WERI-Rb-1 (cell line): Measurements from ENCODE around the gene TIMP3.

Experiments
- DNase-seq: peaks from one replicate; pipeline ENCODE4 v3.0.0-alpha.2; 2020
- H3K27ac ChIP-seq: fragments of 250-450 bp; sonication (Bioruptor Pico); 2 replicates; pipeline ENCODE4 v1.5.1; 2020; ENCODE audit warnings: mild to moderate bottlenecking, moderate library complexity
- H3K27me3 ChIP-seq: fragments of 250-450 bp; sonication (Bioruptor Pico); 2 replicates; pipeline ENCODE4 v1.5.1; 2021; ENCODE audit warnings: mild to moderate bottlenecking, low read depth, moderate library complexity; ENCODE audit not compliant: insufficient read depth, severe bottlenecking
- H3K36me3 ChIP-seq: fragments of 250-450 bp; sonication (Bioruptor Pico); 2 replicates; pipeline ENCODE4 v1.5.1; 2020; ENCODE audit warnings: mild to moderate bottlenecking, moderate library complexity
- H3K4me3 ChIP-seq: 2 replicates; pipeline ENCODE4 v1.5.1; 2011; ENCODE audit warnings: low read depth, mild to moderate bottlenecking, control low read depth, low read length
- H3K9me3 ChIP-seq: fragments of 250-450 bp; sonication (Bioruptor Pico); 2 replicates; pipeline ENCODE4 v1.5.1; 2021; ENCODE audit warnings: mild to moderate bottlenecking, moderate library complexity; ENCODE audit not compliant: severe bottlenecking
- CTCF ChIP-seq: IDR thresholded peaks from 2 replicates; pipeline ENCODE4 v1.5.1; 2011; ENCODE audit warnings: low read depth, mild to moderate bottlenecking, control low read depth, inconsistent platforms, low read length

The TIMP3 gene

GRCh38 chr22:32789797-32790620, 11.5 kb upstream of the TIMP3 start:
- Histone ChIP-seq H3K36me3 (no peaks in the 10 kb centered on the region), H3K9me3 (no peaks in the 10 kb centered on the region), H3K27me3 (no peaks in the 10 kb centered on the region), H3K27ac (no peak overlapping the region), H3K4me3 (no peak overlapping the region)
- DNase-seq, result no peak
- no peak for TF ChIP-seq CTCF

GRCh38 chr22:32791056-32791455, 10.4 kb upstream of the TIMP3 start:
- no peak for DNase-seq
- Histone ChIP-seq H3K27ac (no peak overlapping the region), H3K9me3 (no peaks in the 10 kb centered on the region), H3K27me3 (no peaks in the 10 kb centered on the region), H3K36me3 (no peaks in the 10 kb centered on the region), H3K4me3 (no peak overlapping the region)
- TF ChIP-seq CTCF, result no peak

- H3K4me3 ChIP-seq, result no peak overlapping the region
- no peak for DNase-seq
- H3K36me3 ChIP-seq, result no peaks in the 10 kb centered on the region
- H3K27ac ChIP-seq, result no peak overlapping the region
- no peaks in the 10 kb centered on the region for H3K9me3 ChIP-seq
- no peak for TF ChIP-seq CTCF
- H3K27me3 ChIP-seq, result no peaks in the 10 kb centered on the region
Measured at GRCh38 chr22:32791485-32791884, 10.0 kb upstream of the TIMP3 start.

GRCh38 chr22:32793589-32793988, 7.9 kb upstream of the TIMP3 start:
- no peaks in the 10 kb centered on the region for H3K36me3 ChIP-seq
- no peak overlapping the region for H3K4me3 ChIP-seq
- H3K27me3 ChIP-seq, result no peaks in the 10 kb centered on the region
- no peak overlapping the region for H3K27ac ChIP-seq
- no peak for DNase-seq
- no peaks in the 10 kb centered on the region for H3K9me3 ChIP-seq
- no peak for TF ChIP-seq CTCF

- peak; percentile 38 for TF ChIP-seq CTCF
- Histone ChIP-seq H3K27me3 (peaks cover 3% of the 10 kb centered on the region), H3K4me3 (no peak overlapping the region), H3K27ac (no peak overlapping the region), H3K9me3 (no peaks in the 10 kb centered on the region), H3K36me3 (no peaks in the 10 kb centered on the region)
- DNase-seq, result no peak
Measured at GRCh38 chr22:32794449-32795213, 6.9 kb upstream of the TIMP3 start.
